H9 (cell line): ENCODE results near the gene PSMB1. TPM values are rescaled to one million over a fixed set of nuclear protein-coding genes. Genes with fewer than 3 reads are reported as not detected.

Experiments
- DNase-seq: peaks from one replicate; pipeline ENCODE4 v3.0.0-alpha.2; 2017
- H2AFZ ChIP-seq: one replicate; pipeline ENCODE4 v1.6.1; 2013; ENCODE audit warnings: mild to moderate bottlenecking, low read length, control low read depth, moderate library complexity
- H2AK5ac ChIP-seq: 2 replicates; pipeline ENCODE4 v1.6.1; 2013; ENCODE audit warnings: low read length, control low read depth, mixed read lengths; ENCODE audit not compliant: insufficient read length
- H2BK120ac ChIP-seq: one replicate; pipeline ENCODE4 v1.6.1; 2013; ENCODE audit warnings: low read depth, mild to moderate bottlenecking, low read length, control low read depth, inconsistent platforms; ENCODE audit not compliant: poor library complexity, severe bottlenecking
- H2BK12ac ChIP-seq: 2 replicates; pipeline ENCODE4 v1.6.1; 2013; ENCODE audit warnings: low read length, control low read depth, mixed read lengths, low read depth; ENCODE audit not compliant: insufficient read length
- H2BK15ac ChIP-seq: 2 replicates; pipeline ENCODE4 v1.6.1; 2013; ENCODE audit warnings: low read depth, low read length, control low read depth
- H2BK20ac ChIP-seq: one replicate; pipeline ENCODE4 v1.6.1; 2013; ENCODE audit warnings: low read depth, mild to moderate bottlenecking, low read length, control low read depth, inconsistent platforms; ENCODE audit not compliant: poor library complexity, severe bottlenecking
- H2BK5ac ChIP-seq: 2 replicates; pipeline ENCODE4 v1.6.1; 2013; ENCODE audit warnings: low read length, control low read depth, mixed read lengths; ENCODE audit not compliant: insufficient read length
- H3K14ac ChIP-seq: 2 replicates; pipeline ENCODE4 v1.6.1; 2013; ENCODE audit warnings: low read length, control low read depth; ENCODE audit not compliant: insufficient read depth
- H3K18ac ChIP-seq: 2 replicates; pipeline ENCODE4 v1.6.1; 2013; ENCODE audit warnings: low read depth, mild to moderate bottlenecking, mixed read lengths, low read length, control low read depth; ENCODE audit not compliant: insufficient read length
- H3K23ac ChIP-seq: 2 replicates; pipeline ENCODE4 v1.6.1; 2013; ENCODE audit warnings: low read length, control low read depth, mixed read lengths, low read depth; ENCODE audit not compliant: insufficient read length
- H3K23me2 ChIP-seq: 2 replicates; pipeline ENCODE4 v1.6.1; 2013; ENCODE audit warnings: low read depth, mild to moderate bottlenecking, mixed read lengths, low read length, control low read depth; ENCODE audit not compliant: insufficient read length, poor library complexity, severe bottlenecking
- H3K27ac ChIP-seq: 2 replicates; pipeline ENCODE4 v1.5.1; 2013; ENCODE audit warnings: low read length, control low read depth, mixed read lengths, low read depth; ENCODE audit not compliant: insufficient read length
- H3K27me3 ChIP-seq: 2 replicates; pipeline ENCODE4 v1.6.1; 2013; ENCODE audit warnings: low read length, control low read depth, inconsistent platforms; ENCODE audit not compliant: insufficient read depth
- H3K4ac ChIP-seq: 2 replicates; pipeline ENCODE4 v1.6.1; 2013; ENCODE audit warnings: low read depth, mild to moderate bottlenecking, control low read depth, inconsistent platforms, low read length, moderate library complexity
- H3K4me1 ChIP-seq: 2 replicates; pipeline ENCODE4 v1.6.1; 2013; ENCODE audit warnings: low read length, control low read depth, inconsistent platforms; ENCODE audit not compliant: insufficient read depth
- H3K4me2 ChIP-seq: 2 replicates; pipeline ENCODE4 v1.6.1; 2013; ENCODE audit warnings: low read length, control low read depth, mixed read lengths; ENCODE audit not compliant: insufficient read length, insufficient read depth
- H3K56ac ChIP-seq: 2 replicates; pipeline ENCODE4 v1.6.1; 2013; ENCODE audit warnings: low read depth, mild to moderate bottlenecking, mixed read lengths, low read length, control low read depth; ENCODE audit not compliant: insufficient read length
- H3K79me1 ChIP-seq: 2 replicates; pipeline ENCODE4 v1.6.1; 2013; ENCODE audit warnings: low read depth, mild to moderate bottlenecking, moderate library complexity, low read length, control low read depth, inconsistent platforms; ENCODE audit not compliant: insufficient read depth, poor library complexity, severe bottlenecking
- H3K79me2 ChIP-seq: 2 replicates; pipeline ENCODE4 v1.6.1; 2013; ENCODE audit warnings: low read length, control low read depth, inconsistent platforms; ENCODE audit not compliant: insufficient read depth
- H3K9ac ChIP-seq: 2 replicates; pipeline ENCODE4 v1.6.1; 2013; ENCODE audit warnings: low read length, control low read depth, mixed read lengths; ENCODE audit not compliant: insufficient read length; ENCODE audit errors: extremely low read depth
- H3K9me3 ChIP-seq: one replicate; pipeline ENCODE4 v1.6.1; 2013; ENCODE audit warnings: low read depth, low read length, inconsistent platforms; ENCODE audit not compliant: control insufficient read depth
- H3T11ph ChIP-seq: one replicate; pipeline ENCODE4 v1.6.1; 2013; ENCODE audit warnings: mild to moderate bottlenecking, low read length, control low read depth, inconsistent platforms
- H4K20me1 ChIP-seq: one replicate; pipeline ENCODE4 v1.6.1; 2013; ENCODE audit not compliant: control insufficient read depth, insufficient read length, insufficient read depth
- H4K5ac ChIP-seq: 2 replicates; pipeline ENCODE4 v1.6.1; 2013; ENCODE audit warnings: low read depth, mild to moderate bottlenecking, mixed read lengths, low read length, control low read depth; ENCODE audit not compliant: insufficient read length
- H4K8ac ChIP-seq: replicated peaks from 2 replicates; pipeline ENCODE4 v1.6.1; 2013; ENCODE audit warnings: low read length, control low read depth, mixed read lengths, low read depth; ENCODE audit not compliant: insufficient read length
- H4K91ac ChIP-seq: 2 replicates; pipeline ENCODE4 v1.6.1; 2013; ENCODE audit warnings: low read depth, mild to moderate bottlenecking, moderate library complexity, mixed read lengths, low read length, control low read depth; ENCODE audit not compliant: insufficient read length
- H3K27ac Mint-ChIP-seq, 3 experiments: 2 replicates in 2 of 3; 3 replicates in 1 of 3; pipeline ENCODE4 v1.8.0; 2020 to 2021; ENCODE audit warnings: mixed read lengths in 3 of 3, mild to moderate bottlenecking in 1 of 3, moderate library complexity in 1 of 3
- H3K27me3 Mint-ChIP-seq: 2 replicates; pipeline ENCODE4 v1.8.0; 2021; ENCODE audit warnings: low read depth, mild to moderate bottlenecking, moderate library complexity, mixed read lengths
- H3K36me3 Mint-ChIP-seq, 3 experiments: 2 replicates in 2 of 3; 3 replicates in 1 of 3; pipeline ENCODE4 v1.8.0; 2020 to 2021; ENCODE audit warnings: low read depth in 3 of 3, mixed read lengths in 3 of 3; ENCODE audit not compliant: insufficient read depth in 1 of 3
- H3K4me1 Mint-ChIP-seq, 2 experiments: 2 replicates each; pipeline ENCODE4 v1.8.0; 2020; ENCODE audit warnings: mixed read lengths in 2 of 2
- H3K4me3 Mint-ChIP-seq, 2 experiments: 2 replicates in 1 of 2; 3 replicates in 1 of 2; pipeline ENCODE4 v1.8.0; 2020 to 2021; ENCODE audit warnings: mild to moderate bottlenecking in 2 of 2, mixed read lengths in 2 of 2, moderate library complexity in 1 of 2
- H3K9me3 Mint-ChIP-seq, 2 experiments: 2 replicates in 1 of 2; 3 replicates in 1 of 2; pipeline ENCODE4 v1.8.0; 2020; ENCODE audit warnings: mild to moderate bottlenecking in 2 of 2, mixed read lengths in 2 of 2, moderate library complexity in 1 of 2
- WGBS: extraction: QIAGEN DNeasy Blood & Tissue Kit; methylation state at CpG from one replicate; pipeline ENCODE4 v1.1.7; 2013; ENCODE audit warnings: missing lambda C conversion rate, low lambda C conversion rate, mixed read lengths; ENCODE audit not compliant: insufficient read length; ENCODE audit errors: extremely low coverage; 5-methylcytosine and 5-hydroxymethylcytosine counted together
- total RNA-seq: library from RNA; stranded (reverse); gene quantifications from 2 replicates; pipeline ENCODE4 v1.2.1, GENCODE V29; 2021
- TF ChIP-seq, protein P1 (sequence below): fragments of 200-600 bp; sonication (generic); conservative IDR thresholded peaks from 3 replicates; pipeline ENCODE4 v1.8.0; 2021; ENCODE audit warnings: antibody characterized with exemption, mild to moderate bottlenecking

PSMB1 gene
- total RNA-seq, 1 experiment from 2014 or later, result 245 TPM

DNA sequence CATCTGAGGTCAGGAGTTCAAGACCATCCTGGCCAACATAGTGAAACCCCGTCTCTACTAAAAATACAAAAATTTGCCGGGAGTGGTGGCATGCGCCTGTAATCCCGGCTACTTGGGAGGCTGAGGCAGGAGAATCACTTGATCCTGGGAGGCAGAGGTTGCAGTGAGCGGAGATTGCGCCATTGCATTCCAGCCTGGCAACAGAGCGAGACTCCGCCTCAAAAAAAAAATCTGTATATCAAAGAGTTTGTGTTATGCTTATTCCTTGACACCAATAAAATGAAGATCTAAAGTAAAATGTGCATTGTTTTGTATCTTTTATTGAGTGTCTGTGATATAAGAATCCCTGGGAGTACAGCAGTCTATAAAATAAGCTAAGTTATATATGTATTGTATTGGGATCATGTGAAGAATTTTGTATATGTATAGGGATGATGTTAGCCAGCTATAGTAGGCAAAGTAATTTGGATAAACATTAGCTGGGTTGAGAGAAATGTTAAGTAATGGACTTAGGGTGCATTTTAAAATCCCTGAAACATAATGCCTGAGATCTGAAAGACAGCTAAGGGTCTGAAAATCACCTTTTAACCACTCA lies 11.9 kb upstream of the PSMB1 start:
- Histone ChIP-seq H4K20me1 (no peaks in the 10 kb centered on the region), H3K27ac (no peak overlapping the region), H3K79me1 (no peaks in the 10 kb centered on the region), H3K4ac (no peak overlapping the region), H3K14ac (no peak overlapping the region), H3K23me2 (no peaks in the 10 kb centered on the region), H3K9me3 (no peaks in the 10 kb centered on the region), H2AK5ac (no peak overlapping the region), H3K18ac (no peak overlapping the region), H3T11ph (no peak overlapping the region), H2BK12ac (no peak overlapping the region), H3K56ac (no peak overlapping the region), H2BK15ac (no peak overlapping the region), H4K5ac (no peak overlapping the region), H4K91ac (no peak overlapping the region), H3K27me3 (no peaks in the 10 kb centered on the region), H2BK20ac (no peak overlapping the region), H2BK120ac (no peak overlapping the region), H3K4me2 (no peak overlapping the region), H2AFZ (no peak overlapping the region), H3K4me1 (no peaks in the 10 kb centered on the region), H3K9ac (no peak overlapping the region), H2BK5ac (no peak overlapping the region), H3K79me2 (no peaks in the 10 kb centered on the region), H4K8ac (no peak overlapping the region), H3K23ac (no peak overlapping the region)
- Mint-ChIP-seq H3K4me1 (no peaks in the 10 kb centered on the region), H3K36me3 (peaks cover 28 to 69% (median 54%) of the 10 kb centered on the region in 3 experiments), H3K27ac (no peak overlapping the region), H3K9me3 (no peaks in the 10 kb centered on the region; a peak in 1 of 5 replicates), H3K4me3 (no peak overlapping the region), H3K27me3 (no peaks in the 10 kb centered on the region)
- DNase-seq, result no peak
- TF ChIP-seq, protein P1, sequence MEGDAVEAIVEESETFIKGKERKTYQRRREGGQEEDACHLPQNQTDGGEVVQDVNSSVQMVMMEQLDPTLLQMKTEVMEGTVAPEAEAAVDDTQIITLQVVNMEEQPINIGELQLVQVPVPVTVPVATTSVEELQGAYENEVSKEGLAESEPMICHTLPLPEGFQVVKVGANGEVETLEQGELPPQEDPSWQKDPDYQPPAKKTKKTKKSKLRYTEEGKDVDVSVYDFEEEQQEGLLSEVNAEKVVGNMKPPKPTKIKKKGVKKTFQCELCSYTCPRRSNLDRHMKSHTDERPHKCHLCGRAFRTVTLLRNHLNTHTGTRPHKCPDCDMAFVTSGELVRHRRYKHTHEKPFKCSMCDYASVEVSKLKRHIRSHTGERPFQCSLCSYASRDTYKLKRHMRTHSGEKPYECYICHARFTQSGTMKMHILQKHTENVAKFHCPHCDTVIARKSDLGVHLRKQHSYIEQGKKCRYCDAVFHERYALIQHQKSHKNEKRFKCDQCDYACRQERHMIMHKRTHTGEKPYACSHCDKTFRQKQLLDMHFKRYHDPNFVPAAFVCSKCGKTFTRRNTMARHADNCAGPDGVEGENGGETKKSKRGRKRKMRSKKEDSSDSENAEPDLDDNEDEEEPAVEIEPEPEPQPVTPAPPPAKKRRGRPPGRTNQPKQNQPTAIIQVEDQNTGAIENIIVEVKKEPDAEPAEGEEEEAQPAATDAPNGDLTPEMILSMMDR, result no peak
- WGBS, result no CpG with 5 or more reads among the region's 8 CpGs
